GM21390 (cell line): ENCODE measurements around the gene ARSA.

Experiments used
- ATAC-seq: cut with Tn5 transposase; IDR thresholded peaks from one replicate; pipeline ENCODE4 v1.9.1; 2021; ENCODE audit not compliant: unreplicated experiment

The ARSA gene

DNA sequence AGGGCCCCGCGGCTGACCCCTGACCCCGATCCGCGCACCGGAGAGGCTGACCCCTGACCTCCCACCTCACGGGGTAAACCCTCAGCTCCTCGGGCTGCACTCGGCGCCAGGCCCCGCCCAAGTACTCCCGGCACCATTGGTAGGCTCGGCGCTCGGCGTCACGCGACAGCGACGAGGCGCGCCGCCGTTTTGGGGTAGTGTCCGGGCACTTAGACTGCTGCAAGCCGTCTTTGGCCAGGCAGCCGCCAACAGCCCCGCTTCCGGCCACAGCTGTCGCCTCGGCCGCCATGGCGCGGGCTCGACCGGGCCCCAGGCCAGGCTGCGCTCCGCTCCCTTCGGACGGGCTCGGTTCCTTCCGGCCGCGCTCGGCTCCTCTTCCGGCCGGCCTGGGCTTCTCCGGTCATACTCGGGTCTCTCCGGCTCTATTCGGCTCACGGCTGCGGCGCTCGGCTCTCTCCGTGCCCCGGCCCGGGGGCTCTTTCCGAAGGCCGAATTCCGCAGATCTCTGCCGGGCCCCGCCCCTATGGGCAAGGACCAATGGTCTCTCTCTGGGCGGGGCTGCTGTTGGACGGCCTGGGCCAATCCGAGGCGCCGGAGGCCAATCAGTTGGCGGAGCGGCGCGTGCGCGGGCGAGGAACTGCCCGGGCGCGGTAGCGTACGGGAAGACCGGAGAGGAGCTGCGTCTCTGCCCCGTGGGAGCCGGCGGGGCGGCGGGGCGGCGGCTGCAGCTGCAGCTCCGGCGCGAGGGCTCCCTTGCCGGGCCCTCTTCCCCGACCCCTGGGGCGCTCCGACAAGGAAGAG lies 45.3 kb downstream of the ARSA start, which contains the start of gene CHKB:
CHKB (minus strand) TSS at position 357 of the 801 bp plus-strand sequence; CDS start at position 289, 68 bp downstream.
- peak; percentile 84 for ATAC-seq

DNA sequence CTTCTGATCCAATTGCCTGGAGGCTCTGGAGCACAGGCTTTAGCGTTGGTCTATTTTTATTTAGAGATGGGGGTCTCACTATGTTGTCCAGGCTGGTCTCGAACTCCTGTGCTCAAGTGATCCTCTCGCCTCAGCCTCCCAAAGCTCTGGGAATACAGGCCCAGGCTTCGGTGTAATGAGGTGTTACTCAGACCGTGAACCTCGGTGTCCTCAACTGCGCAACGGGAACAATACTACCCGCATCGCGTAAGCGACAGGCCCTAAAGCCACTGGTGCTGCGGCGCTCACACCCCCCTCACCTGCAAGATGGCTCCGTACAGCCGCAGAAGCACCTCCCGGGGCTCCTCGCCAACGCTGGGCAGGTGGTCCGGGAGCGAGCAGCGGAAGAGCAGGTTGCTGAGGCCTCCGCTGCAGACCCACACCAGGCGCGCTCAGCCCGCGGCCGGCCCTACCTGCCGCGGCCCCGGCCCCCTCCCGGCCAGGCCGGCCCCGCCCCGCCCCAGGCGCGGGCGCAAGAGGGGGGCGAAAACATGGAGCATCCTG lies 45.9 kb downstream of the ARSA start:
- ATAC-seq = peak; percentile 8

DNA sequence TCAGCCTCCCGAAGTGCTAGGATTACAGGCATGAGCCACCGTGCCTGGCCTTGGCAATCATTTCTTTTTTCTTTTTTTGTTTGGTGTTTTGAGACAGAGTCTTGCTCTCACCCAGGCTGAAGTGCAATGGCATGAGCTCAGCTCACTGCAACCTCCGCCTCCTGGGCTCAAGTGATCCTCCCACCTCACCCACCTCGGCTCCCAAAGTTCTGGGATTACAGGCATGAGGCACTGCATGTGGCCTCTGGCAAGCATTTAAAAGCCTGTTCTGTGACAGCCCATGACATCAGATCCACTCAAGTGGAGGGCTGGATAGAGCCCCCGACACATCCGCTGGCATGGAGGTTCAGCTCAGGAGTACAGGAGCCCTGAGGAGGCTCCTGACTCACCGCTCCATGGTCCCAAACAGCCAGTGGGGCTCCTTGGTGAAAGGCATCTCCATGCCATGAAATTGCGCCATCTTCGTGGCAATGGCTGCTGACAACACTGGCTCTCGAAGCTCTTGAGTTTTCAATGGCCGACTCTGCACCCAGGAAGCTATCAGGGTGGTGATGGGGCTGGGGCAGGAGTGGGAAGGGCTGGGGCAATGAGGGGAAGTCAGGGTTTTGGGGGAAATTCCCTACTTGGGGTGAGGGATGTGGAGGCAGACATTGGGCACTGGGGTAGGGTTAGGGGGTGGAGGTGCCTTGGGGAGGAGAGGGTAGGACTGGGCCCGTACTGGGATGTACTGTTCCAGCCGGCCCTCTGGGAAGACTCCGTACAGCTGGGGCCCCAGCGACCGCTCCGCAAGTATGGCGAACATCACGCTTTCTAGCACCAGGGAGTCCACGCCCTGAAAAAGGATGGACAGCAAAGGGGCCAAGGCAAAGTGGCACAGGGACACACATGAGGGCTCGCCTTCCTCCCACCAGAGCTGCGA lies 46.7 kb downstream of the ARSA start:
- ATAC-seq = no peak

DNA sequence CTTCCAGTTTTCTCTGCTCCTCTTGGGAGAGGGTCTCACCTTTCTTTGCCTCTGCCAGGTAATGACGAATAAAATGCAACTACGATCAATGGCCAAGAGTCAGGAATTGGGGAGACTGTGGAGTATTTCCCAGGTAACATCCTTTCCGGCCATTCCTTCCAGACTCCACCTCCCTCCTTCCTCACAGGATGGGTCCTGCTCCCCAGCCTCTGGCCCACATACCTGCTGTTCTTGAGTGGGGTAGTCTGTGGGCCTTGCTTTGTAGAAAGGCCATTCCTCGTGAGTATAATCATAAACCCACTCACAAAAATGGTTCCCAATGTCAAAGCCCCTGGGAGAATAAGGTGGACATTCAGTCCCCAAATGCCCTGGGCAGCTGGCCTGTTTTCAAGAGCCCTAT lies 48.2 kb downstream of the ARSA start:
- ATAC-seq = no peak

DNA sequence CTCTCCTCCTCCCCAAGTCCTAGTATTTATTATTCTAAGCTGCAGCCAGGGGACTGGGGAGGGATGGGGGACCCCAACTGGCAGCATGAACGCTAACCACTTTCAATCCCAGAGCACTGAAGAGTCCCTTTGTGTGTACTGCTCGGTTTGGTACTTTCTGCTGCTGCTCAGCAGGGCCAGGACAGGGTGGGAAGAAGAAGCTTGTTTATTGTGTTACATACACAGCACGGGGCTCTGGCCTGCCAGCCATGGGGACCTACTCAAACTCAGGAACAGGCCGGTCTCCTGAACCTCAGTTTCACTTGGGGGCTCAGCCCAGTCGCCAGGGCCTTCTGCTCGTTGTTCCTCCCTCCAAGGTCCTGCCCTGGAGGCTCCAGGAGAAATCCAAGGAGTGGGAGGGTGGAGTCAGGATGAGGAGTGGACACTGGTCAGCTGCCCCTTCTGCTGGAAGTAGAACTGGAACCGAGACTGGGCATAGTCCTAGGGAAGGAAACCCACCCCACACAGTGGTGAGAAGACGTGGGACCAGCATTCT lies 49.1 kb downstream of the ARSA start:
- ATAC-seq = no peak

DNA sequence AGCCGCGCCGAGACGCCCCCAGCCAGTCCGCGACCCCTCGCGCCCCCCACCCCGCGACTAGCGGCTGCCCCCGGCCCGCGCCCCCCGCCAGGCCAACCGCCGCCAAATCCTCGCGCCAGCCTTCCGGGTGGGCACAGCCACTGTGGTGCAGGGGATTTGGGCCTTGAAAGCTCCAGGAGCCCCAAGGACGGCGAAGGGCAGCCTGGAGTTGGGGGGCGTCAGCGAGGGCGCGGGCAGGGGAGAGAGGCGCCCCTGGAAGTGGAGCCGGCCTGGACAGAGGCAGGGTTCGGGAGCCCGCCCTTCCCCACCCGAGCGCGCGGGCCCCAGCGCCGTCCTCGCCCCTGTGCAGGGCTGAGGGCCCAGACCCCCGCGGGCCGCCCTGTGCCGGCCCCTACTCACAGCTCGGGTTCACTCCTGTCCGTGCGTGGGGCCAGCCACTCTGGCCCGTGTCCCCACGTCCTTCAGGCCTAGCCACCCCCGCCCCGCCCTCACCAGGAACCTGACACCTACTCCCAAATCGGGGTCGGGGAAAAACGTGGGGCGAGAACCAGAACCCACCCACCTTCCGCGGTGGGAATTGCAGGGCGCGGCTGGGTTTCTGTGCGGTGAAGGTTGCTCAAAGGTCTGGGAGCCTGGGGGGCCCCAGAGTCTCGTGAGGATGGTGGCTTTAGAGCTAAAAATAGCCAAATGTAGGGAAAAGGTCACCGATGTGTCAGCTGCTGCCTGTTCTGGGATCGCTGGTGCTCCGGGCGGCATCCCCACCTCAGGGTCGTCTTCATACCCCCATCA lies 49.8 kb downstream of the ARSA start, which contains the start of gene CPT1B:
CPT1B (minus strand) TSS at position 441 of the 789 bp plus-strand sequence. CDS start 512 bp downstream, outside the sequence.
- ATAC-seq = no peak

DNA sequence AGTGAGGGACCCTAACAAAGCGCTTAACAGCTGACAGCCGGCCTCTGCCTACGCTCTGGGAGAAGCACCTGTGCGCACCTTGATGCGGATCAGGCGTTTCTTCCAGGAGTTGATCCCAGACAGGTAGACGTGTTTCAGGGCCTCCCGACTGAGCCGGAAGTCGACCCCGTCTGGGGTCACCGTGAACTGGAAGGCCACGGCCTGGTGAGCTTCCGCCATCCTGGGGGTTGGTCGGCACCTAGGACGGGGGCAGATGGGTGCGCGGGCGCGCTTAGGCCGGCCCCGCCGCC lies 50.3 kb downstream of the ARSA start:
- no peak for ATAC-seq

DNA sequence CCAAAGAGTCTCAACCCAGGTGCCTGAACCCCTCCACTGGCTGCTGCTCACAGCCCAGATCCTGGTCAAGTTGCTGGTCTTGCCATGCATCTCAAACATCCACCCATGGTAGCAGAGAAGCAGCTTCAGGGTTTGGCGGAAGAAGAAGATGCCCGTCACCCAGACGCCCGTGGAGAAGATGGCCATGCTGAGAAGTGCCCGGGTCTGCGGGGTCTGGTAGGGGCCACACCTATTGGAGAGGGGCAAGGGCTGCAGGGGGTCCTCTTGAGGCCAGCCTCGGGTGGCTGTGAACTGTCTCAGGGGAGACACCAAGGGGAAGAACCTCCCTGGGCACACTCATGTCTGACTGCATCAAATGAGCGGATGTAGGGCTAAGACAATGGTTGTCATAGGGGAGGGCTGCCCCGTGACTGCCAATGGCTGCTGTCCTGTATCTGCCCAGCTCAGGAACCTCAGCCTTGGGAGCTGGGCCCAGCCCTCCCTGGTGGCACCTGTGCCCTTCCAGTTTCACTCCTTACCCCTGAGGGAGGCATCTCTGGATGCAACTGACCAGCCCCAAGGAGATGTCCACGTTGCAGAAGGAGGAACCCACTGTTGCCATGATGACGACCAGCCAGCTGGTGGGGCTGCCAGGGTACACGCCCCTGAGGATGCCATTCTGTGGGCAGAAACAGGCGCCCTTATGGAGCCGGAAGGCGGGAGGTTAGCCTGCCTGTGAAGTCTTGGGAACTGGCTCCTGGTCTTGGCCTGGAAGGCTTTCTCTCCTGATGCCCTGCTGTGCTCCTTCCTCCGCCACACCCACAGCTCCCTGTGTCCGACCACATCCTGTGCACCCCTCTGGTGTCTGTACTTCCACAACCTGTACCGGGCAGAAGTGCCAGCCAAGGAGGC lies 50.9 kb downstream of the ARSA start:
- ATAC-seq = no peak

DNA sequence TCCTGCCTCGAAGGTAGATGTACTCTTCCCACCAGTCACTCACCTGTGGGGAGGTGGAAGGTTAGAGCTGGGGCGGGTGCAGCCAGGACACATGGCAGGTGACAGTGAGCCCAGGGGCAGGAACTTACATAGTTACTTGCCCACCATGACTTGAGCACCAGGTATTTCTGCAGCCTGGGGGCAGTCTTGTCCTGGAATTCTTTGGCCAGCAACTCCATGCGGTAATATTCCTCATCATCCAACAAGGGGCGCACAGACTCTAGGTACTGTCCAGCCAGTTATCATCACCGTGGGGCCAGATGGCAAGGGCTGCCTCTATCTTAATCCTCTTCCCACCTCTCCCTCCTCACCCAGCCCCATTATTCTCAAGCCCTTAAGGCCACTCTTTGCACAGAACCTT lies 51.9 kb downstream of the ARSA start:
- ATAC-seq = no peak

DNA sequence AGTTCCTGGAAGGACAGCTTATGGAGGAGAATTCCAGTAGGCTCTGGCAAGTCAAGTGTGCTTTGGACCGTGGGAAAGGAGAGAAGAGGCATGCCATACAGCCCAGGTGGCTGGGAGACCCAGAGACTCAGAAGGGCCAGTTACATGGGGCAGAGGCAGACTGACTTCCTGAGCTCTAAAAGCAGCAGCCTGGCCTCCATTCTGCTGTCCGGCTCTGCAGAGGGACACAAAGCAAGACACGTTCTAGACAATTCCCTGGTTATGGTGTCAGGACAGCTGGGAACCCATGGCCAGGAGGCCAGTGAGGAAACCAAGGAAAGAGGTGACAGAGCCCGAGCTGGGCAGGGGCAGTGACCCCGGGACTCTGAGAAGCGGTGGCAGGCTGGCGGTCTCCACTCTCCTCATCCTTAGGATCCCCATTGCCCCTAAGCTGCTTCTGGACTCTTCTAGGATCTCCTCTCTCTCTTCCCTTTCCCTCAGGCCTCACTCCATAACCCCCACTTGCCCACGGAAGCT lies 52.5 kb downstream of the ARSA start:
- ATAC-seq = no peak
